Bronchial epithelial cell (primary cell): ENCODE measurements around the gene PRDM8. TPM values are rescaled to one million over a fixed set of nuclear protein-coding genes. Genes with fewer than 3 reads are reported as not detected.

ENCODE experiments used
- DNase-seq: peaks from one replicate; pipeline ENCODE4 v3.0.0-alpha.2; 2010; ENCODE audit warnings: low read depth
- FAIRE-seq: peaks from 2 replicates; lab custom pipeline; 2011; peaks lifted over from hg19 to GRCh38; lab: Jason Lieb, UNC
- H3K27me3 ChIP-seq: 2 replicates; pipeline ENCODE4 v1.5.1; 2011; ENCODE audit warnings: low read length; ENCODE audit not compliant: control insufficient read depth, insufficient read depth
- H3K36me3 ChIP-seq: 2 replicates; pipeline ENCODE4 v1.5.1; 2011; ENCODE audit warnings: low read length; ENCODE audit not compliant: control insufficient read depth, insufficient read depth
- H3K4me3 ChIP-seq: 2 replicates; pipeline ENCODE4 v1.5.1; 2011; ENCODE audit warnings: mild to moderate bottlenecking, low read depth, low read length, control low read depth
- total RNA-seq: library from RNA; depleted of rRNA; stranded (reverse); fragments of >200 nt; gene quantifications from 2 replicates; pipeline ENCODE4 v1.2.1, GENCODE V29; 2014
- TF ChIP-seq, protein P1 (sequence below): IDR thresholded peaks from 2 replicates; pipeline ENCODE4 v1.5.1; 2011; ENCODE audit warnings: mild to moderate bottlenecking, moderate library complexity, low read length, control low read depth, inconsistent platforms; ENCODE audit not compliant: insufficient read depth, severe bottlenecking

PRDM8 gene
- total RNA-seq, 1 donor from 2014 or later, result 0.53 TPM

- FAIRE-seq, result no peak
- TF ChIP-seq, protein P1, sequence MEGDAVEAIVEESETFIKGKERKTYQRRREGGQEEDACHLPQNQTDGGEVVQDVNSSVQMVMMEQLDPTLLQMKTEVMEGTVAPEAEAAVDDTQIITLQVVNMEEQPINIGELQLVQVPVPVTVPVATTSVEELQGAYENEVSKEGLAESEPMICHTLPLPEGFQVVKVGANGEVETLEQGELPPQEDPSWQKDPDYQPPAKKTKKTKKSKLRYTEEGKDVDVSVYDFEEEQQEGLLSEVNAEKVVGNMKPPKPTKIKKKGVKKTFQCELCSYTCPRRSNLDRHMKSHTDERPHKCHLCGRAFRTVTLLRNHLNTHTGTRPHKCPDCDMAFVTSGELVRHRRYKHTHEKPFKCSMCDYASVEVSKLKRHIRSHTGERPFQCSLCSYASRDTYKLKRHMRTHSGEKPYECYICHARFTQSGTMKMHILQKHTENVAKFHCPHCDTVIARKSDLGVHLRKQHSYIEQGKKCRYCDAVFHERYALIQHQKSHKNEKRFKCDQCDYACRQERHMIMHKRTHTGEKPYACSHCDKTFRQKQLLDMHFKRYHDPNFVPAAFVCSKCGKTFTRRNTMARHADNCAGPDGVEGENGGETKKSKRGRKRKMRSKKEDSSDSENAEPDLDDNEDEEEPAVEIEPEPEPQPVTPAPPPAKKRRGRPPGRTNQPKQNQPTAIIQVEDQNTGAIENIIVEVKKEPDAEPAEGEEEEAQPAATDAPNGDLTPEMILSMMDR, result no peak
- no peak overlapping the region for H3K4me3 ChIP-seq
These were observed 18.3 kb upstream of the PRDM8 start for GRCh38 chr4:80178964-80179363.

DNA sequence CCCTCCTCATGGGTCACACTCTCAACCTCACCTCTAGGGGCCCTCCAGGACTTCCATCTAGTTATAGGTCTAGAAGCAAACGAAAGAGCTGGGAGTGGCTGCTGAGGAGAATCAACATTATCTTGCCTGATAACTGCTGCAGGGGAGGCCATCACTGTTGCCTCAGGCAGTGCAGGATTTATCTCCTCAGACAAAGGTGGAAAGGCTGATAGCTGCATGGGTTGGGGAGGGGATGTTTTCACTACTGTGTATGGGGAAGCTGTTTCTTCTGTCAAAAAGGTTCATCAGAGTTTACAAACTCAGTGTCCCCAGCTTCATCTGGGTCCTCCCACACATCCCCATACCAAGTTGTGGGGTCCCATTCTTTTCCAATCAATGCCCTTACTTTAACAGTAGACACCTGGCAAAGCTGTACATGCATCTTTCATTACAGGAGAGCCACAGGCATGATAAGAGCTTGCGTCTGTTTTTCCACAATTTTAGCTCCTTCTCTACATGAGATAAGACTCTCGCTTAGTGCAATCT, 17.6 kb upstream of the PRDM8 start:
- no peaks in the 10 kb centered on the region for H3K36me3 ChIP-seq
- no peaks in the 10 kb centered on the region for H3K27me3 ChIP-seq
- TF ChIP-seq, protein P1, result no peak
- no peak for DNase-seq
- H3K4me3 ChIP-seq, result no peak overlapping the region
- no peak for FAIRE-seq

More at GRCh38 chr4:80178964-80179363, 18.3 kb upstream of the PRDM8 start:
- DNase-seq, result no peak
- Histone ChIP-seq H3K27me3 (no peaks in the 10 kb centered on the region), H3K36me3 (no peaks in the 10 kb centered on the region)

DNA sequence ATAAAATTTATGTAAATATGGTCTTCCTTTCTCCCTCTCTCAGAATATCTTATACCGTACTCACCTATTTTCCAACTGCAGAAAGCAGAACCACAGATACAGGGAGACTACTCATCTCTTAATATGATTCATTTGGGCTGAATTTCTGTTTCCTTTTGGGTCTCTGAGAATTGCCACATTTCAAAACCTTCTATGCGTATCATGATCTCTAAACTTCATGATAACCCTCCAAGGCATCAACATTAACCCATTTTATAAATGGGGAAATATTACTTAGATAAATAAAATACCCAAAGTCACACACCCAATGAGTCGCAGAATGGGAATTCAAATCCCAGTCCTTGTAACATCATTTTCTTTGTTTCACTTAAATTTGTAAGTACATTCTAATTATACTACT, 16.6 kb upstream of the PRDM8 start:
- FAIRE-seq, result no peak
- peak; percentile 56 for DNase-seq
- no peaks in the 10 kb centered on the region for H3K27me3 ChIP-seq
- H3K4me3 ChIP-seq, result no peak overlapping the region
- TF ChIP-seq, protein P1, result no peak
- no peaks in the 10 kb centered on the region for H3K36me3 ChIP-seq

DNA sequence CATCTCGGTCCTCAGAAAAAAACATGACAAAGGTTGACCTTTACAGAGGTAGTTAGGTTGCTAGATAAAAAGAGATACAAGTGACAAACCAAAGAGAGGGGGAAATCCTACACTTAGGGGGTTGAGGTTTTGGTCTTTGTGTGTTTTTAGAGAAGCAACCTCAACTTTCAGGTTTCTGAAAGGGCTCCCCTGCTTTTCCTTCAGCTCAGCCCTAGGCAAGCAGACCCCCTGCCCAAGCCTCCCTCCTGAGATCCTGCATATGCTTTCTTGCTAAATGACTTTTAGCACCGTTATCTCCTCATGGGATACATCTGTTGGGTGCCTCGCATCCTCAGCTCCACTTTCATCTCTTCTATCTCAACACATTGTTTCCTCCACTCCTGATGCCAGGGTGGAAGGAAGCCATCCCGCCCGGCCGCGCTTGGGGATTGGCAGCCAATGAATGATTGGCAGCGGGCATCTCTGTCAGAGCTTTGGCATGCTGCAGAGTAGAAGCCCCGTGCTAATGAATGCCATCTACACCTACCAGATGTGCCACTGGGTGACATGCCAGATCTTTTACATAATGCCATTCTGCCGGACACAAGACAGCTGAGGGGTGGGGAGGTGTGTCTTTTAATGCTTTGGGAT, 15.0 kb upstream of the PRDM8 start:
- Histone ChIP-seq H3K36me3 (no peaks in the 10 kb centered on the region), H3K27me3 (no peaks in the 10 kb centered on the region), H3K4me3 (no peak overlapping the region)
- DNase-seq, result no peak
- no peak for FAIRE-seq
- TF ChIP-seq, protein P1, result no peak

- Histone ChIP-seq H3K36me3 (no peaks in the 10 kb centered on the region), H3K27me3 (no peaks in the 10 kb centered on the region), H3K4me3 (peak overlapping the region; percentile 56)
- TF ChIP-seq, protein P1, result no peak
- FAIRE-seq (no peak), DNase-seq (no peak)
These were observed 13.9 kb upstream of the PRDM8 start for GRCh38 chr4:80183250-80184052.
